GM13977 (cell line): ENCODE data around the gene SOS1.

Experiments used
- DNase-seq: peaks from one replicate; pipeline ENCODE4 v3.0.0; 2012; ENCODE audit warnings: low spot score
- CTCF ChIP-seq: IDR thresholded peaks from 2 replicates; pipeline ENCODE4 v1.5.1; 2012; ENCODE audit warnings: mild to moderate bottlenecking, control low read depth; ENCODE audit not compliant: insufficient read depth; ENCODE audit errors: extremely low read depth, missing control alignments
- in situ Hi-C: fragments of 300-500 bp; cut with MboI; formaldehyde crosslinking; loops from one replicate; pipeline ENCODE4 v1.12.0; 2022; ENCODE audit warnings: low sequenced_read_pairs, low pct_unique_long_range_greater_than_20kb, mixed read lengths, inconsistent platforms; ENCODE audit not compliant: unreplicated experiment

Gene SOS1

GRCh38 chr2:39107724-39108273 lies 13.1 kb downstream of the SOS1 start:
- in situ Hi-C loops = no loop called here
- no peak for DNase-seq
- no peak for TF ChIP-seq CTCF

- no peak for TF ChIP-seq CTCF
- no peak for DNase-seq
- in situ Hi-C loops = no loop called here
Observed at GRCh38 chr2:39107156-39107555, 13.7 kb downstream of the SOS1 start.

- TF ChIP-seq CTCF = no peak
- DNase-seq = no peak
- in situ Hi-C loops = no loop called here
Observed at GRCh38 chr2:39099870-39100728, 20.8 kb downstream of the SOS1 start.

GRCh38 chr2:39099310-39099869 lies 21.5 kb downstream of the SOS1 start:
- in situ Hi-C loops = no loop called here
- TF ChIP-seq CTCF = no peak
- DNase-seq = no peak

- in situ Hi-C loops = no loop called here
- DNase-seq = no peak
- TF ChIP-seq CTCF = no peak
Observed at GRCh38 chr2:39095624-39096023, 25.2 kb downstream of the SOS1 start.

- TF ChIP-seq CTCF = no peak
- in situ Hi-C loops = no loop called here
- peak; percentile 59 for DNase-seq
Observed at GRCh38 chr2:39094717-39095363, 26.0 kb downstream of the SOS1 start.
